Measurements from ENCODE around the gene SLC2A4. TPM values are rescaled to one million over a fixed set of nuclear protein-coding genes. Genes with fewer than 3 reads are reported as not detected.

Gene SLC2A4
- polyA plus RNA-seq, 4 donors = 1.5 to 2.8 (median 1.9) TPM

DNA sequence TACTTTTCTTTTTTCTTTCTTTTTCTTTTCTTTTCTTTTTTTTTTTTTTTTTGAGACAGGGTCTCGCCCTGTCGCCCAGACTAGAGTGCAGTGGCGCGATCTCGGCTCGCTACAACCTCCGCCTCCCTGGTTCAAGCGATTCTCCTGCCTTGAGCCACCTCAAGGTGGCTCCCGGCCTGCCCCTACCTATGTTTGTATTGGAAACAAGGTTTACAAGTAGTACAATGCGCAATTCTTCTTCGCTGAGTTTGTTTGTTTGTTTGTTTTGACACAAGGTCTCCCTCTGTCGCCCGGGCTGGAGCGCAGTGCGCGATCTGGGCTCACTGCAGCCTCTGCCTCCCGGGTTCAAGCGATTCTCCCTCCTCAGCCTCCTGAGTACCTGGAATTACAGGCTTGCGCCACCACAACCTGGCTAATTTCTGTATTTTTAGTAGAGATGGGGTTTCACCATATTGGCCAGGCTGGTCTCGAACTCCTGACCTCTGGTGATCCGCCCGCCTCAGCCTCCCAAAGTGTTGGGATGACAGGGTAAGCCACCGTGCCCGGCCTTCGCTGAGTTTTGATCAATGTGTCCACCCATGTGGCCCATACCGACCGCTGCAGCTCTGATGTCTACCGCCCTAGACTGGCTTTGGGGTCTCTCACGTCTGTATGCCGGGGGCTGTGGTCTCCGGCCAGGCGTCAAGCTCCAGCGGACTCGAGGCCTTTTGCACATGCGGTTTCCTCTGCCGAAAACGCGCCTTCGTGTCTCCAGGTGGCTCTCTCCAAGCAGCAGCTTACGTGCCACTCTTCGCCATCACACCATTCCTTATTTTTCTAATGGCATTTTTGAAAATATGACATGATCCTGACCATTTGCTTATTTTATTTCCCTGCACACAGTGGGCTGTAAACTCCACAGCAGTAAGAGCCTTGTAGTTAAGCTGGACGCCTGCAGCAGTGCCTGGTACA lies 14.0 kb downstream of the SLC2A4 start:
- DNase-seq (ENCODE audit: low read depth in 4 of 4, low spot score in 3 of 4) = no peak

DNA sequence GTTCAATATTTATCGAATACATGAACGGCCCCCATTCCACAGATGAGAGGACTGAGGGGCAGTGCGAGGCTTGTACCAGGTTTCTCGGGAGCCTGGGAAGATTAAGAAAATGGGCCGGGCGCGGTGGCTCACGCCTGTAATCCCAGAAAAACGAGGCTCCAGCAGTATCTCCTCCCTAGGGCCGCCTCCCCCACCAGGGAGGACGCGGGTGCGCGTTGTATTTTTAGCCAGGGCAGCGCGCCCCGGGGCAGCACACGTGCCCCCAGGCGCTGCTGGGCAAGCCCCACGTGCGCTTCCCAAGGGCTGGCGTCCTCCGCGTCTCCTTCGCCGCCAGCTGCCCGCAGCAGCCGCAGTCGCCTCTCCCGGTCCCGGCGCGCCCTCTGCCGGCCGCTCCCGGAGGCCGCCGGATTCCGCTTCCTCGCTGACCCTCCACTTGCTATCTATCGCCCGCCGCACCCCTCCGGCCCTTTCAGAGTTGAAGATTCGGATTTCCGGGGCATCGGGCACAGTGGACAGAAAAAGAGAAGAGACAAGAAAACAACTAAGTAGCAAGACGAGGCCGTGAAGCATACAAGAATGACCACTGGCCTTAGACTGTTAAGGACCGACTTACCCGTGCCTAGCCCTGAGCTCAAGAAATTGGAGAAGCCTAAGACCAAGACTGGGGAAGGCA lies 14.8 kb downstream of the SLC2A4 start:
- DNase-seq (ENCODE audit: low read depth in 4 of 4, low spot score in 3 of 4) = peak in 1 of 4 donors; percentile 48

DNA sequence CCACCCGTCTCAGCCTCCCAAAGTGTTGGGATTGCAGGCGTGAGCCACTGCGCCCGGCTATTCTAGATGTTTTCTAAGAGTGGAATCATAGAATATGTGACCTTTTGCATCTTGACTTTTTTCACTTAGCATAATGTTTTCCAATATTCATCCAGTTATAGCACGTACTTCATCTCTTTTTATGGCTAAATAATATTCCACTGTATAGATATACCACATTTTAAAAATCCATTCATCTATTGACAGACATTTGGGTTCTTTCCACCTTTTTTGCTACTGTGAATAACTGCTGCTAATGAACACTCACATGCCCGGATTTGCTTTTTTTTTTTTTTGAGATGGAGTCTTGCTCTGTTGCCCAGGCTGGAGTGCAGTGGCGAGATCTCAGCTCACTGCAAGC lies 22.7 kb downstream of the SLC2A4 start:
- DNase-seq (ENCODE audit: low read depth in 4 of 4, low spot score in 3 of 4) = no peak

DNA sequence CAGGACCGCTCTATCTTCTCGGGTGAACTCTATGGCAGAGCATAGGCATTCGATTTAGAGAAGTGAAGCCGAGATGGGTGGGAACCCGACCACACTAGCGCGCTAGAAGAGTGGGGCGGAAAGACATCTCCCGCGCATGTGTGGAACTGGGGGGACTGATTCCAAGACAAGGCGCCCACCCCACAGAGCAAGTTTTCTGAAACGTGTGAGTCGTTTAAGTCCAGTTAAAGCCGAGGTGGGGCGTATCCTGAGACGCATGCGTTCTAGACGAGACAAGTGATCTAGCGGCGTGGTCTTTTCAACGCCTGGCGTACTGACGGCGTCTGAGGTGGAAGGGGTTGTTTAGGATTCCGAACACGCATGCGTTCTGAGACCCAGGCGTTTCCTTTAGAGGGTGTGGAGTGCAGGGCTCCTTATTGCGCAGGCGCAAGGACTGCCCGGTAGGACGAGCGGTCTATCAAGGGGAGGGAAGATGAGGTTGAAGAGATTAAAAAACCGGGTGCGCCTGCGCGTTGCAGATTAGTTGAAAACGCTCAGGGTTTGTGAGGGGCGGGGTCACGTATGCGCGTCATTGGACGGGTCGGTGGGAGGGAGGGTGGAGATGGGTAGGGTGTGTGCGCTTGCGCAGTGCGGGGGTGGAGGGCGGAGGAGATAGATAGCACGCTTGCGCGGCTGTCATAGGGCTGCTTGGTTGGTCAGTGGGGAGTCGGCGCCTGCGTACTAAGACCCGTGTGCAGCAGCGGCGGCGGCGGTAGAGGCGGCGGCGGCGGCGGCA lies 25.6 kb downstream of the SLC2A4 start, which contains the start of gene EIF5A:
Gene EIF5A, plus strand, starts transcription at position 718 of the 775 bp plus-strand sequence. CDS start 2,008 bp downstream, outside the sequence.
- DNase-seq (ENCODE audit: low read depth in 4 of 4, low spot score in 3 of 4) = peak; percentile 100

DNA sequence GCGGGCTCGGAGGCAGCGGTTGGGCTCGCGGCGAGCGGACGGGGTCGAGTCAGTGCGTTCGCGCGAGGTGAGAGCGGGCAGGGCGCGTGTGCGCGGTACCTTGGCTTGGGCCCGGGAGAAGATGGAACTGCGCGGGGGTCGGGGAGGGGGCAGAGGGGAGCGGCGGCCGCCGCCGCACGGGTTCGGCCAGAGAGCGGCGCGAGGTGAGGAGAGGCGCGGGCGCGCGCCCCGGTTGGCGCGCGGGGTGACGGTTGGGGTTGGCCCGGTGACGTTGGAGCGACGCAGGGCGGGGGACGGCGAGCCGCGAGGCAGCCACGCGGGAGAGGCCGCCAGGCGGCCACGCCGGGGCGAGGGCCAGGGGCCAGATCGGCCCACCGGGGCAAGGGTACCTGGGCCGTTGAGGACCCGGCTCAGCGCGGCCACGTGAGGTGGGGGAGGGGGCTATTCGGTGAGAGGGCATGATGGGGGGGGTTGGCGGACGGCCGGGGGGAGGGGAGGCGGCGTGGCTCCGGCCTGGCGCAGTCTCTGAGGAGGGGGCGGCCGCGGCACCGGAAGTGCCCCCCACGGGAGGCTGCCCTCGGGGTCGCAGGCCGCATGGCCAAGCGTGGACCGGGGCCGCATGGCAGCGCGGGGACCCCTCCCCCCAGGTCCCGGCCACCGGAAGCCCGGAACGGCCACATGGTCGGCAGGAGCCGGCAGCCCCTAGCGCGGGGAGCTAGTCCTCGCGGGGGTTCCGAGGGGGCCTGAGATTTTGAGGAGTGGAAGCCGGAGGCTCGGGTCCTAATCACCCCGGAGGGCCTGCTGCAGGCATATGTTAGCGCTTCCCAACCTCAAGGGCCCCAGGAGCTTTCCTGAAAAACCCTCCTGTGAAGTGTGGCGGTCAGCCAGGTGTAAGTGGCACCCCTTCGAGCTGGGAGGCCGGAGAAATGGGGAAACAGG lies 26.4 kb downstream of the SLC2A4 start:
- no peak for DNase-seq (ENCODE audit: low read depth in 4 of 4, low spot score in 3 of 4)

DNA sequence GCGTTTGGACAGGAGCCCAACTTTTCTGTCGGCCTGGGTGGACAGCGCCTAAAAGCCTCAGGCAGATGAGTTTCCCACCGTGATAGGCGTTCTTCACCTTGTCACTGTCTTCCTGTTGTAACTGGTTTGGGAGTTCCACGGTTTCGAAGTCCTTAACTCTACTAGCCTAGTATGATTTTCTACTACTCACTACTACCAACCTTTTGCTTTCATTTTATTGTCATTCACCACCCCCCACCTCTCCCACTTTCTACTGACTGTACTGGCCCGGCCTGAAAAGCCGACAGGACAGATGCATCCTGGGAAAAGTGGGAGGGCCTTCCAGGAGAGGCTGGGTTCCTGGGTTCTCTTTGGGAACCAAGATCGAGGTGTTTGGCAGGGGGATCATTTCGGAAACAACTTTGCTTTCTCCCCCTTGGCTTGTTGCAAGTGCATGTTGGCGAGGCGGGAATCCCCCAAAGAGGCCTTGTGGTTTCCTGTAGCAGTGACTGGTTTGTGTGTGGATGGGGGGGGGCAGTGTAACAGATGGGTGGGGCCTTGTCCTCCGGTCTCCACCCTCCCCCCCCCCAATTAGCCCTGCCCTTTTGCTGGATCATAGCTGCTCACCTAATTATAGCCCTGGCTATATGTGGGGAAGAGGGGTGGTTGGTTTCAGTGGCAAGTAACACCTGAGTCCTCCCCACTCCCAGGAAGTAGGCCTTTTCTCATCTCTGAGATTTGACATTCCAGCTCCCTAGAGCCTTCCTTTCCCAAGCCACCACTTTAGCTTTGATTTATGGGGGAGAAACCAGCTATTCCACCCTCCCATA lies 27.3 kb downstream of the SLC2A4 start:
- no peak for DNase-seq (ENCODE audit: low read depth in 4 of 4, low spot score in 3 of 4)

DNA sequence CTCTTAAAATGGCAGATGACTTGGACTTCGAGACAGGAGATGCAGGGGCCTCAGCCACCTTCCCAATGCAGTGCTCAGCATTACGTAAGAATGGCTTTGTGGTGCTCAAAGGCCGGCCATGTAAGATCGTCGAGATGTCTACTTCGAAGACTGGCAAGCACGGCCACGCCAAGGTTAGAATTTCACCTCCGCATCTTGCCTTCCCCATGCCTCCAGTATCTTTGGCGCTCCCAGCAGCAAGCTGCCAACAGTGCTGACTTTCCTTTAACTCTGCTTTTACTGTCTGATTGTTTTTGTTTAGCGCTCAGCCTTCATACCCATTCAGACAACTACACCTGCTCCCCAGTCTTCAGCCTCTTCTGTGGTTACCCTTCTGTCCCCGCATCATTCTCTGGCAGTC lies 28.1 kb downstream of the SLC2A4 start:
- DNase-seq (ENCODE audit: low read depth in 4 of 4, low spot score in 3 of 4) = no peak

DNA sequence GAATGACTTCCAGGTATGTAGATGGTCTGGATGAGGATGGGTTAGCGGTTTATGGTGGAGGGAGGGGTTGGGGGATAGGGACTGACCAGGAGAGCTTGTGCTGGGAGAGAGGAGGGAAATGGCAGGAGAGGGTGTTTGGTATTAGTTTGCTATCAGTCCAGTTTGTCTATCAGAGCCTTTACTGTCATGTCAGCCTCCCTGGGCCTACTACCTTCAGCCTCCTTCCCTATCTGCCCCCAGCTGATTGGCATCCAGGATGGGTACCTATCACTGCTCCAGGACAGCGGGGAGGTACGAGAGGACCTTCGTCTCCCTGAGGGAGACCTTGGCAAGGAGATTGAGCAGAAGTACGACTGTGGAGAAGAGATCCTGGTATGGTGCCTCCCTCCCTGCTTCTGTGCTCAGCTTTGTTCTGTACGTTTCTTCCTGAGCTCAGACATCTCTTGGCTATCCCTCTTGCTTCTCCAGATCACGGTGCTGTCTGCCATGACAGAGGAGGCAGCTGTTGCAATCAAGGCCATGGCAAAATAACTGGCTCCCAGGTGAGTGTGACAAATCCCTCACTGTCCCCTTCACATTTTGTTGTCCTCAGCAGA lies 29.7 kb downstream of the SLC2A4 start:
- DNase-seq (ENCODE audit: low read depth in 4 of 4, low spot score in 3 of 4) = no peak

DNA sequence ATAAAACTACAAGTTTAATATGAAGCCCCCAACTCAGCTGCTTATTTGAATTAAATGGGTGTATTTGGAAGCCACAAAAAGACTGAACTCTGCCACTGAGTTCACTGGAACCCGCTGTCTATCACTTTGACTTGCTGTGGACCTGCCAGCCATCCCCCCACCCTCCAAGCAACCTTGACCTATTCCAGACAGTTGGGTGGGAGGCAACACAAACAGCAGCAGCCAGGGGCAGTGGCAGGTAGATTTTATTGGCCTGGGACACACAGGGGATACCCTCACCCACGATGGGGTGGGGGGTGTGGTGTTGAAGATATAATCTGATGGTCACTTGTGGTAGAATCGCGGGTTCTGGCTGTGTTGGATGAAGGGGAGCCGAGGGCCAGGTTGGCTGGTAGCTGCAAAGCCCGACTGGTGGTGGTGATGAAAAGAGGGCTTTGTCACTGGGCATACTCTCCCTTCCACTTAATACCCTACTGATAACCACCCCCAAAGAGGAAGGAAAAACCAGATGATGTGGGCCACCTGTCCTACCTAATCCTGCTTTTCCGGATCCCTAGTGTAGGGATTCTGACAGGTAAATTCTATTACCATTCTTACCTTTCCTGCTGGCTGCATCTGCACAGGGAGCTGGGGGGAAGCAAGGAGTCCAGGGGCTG lies 31.0 kb downstream of the SLC2A4 start:
- no peak for DNase-seq (ENCODE audit: low read depth in 4 of 4, low spot score in 3 of 4)

DNA sequence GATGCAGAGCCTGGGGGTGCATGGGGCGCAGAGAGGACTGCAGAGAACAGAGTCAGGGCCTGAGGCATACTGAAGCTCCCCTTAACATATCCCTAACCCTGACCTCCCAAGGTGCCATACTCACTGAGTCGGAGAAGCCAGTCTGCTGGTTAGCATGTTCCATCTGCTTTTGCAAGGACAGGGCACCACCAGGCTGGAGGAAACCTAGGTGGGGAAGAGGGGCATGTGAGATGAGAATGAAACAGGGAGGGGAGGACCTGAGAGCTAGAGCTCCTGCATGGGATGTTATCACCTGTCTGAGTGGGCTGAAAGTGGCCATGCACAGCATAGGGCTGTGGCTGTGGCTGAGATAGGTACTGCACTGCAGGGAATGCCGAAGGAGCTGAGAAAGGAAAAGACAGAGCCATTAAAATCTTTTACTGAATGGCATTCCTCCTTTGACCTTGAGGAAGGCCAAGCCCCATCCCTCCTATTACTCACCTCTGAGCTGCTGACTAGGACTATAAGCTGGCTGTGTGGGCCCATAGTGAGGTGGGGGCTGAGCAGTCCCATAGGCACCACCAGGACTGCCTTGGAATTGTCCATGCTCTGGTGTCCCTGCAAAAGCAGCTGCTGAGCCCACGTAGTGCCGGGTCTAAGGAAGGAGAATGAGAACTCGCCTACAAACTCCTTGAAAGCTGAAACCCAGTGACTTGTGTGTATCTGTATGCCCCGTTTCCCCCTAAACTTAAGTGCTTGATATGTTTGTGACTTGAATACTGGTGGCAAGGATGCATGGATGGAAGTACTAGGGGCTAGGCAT lies 31.8 kb downstream of the SLC2A4 start:
- no peak for DNase-seq (ENCODE audit: low read depth in 4 of 4, low spot score in 3 of 4)

DNA sequence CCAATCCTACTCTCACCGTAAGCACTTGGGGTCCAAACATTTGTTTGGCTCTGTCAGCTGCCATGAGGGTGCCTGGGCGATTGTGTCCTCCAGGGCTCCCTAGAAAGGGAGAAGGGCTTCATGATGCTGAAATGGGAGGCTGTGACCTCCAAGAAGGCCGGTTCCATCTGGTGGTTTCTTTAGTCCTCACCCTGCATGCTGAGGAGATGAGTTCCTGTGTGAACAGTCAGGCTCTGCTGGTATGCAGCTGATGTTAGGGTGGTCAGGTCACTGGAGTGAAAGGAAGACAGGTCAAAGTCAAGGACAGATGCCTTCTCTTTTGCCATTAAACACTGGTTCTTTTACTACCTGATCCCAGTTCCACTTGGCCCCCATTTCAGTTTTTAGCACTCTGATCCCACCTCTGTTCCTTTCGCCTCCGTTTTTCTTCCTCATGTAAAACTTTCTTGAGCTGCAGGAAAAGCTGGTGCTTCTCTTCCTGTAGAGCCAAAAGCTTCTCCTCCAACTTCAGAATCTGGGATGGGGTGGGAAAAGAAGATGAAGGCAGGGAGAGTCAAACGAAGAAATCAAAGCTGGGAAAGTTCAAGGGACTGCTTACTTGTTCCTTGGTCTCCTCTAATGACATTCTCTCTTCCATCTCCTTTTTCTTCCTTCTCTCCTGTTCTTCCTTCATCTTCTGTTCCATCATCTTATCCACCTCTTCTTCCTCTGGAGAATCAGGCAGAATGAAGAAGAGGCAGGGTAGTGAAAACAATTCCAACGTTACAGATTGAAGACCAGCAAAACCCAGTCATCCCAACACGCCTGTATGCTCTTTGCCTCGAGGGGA lies 32.6 kb downstream of the SLC2A4 start:
- DNase-seq (ENCODE audit: low read depth in 4 of 4, low spot score in 3 of 4) = no peak

DNA sequence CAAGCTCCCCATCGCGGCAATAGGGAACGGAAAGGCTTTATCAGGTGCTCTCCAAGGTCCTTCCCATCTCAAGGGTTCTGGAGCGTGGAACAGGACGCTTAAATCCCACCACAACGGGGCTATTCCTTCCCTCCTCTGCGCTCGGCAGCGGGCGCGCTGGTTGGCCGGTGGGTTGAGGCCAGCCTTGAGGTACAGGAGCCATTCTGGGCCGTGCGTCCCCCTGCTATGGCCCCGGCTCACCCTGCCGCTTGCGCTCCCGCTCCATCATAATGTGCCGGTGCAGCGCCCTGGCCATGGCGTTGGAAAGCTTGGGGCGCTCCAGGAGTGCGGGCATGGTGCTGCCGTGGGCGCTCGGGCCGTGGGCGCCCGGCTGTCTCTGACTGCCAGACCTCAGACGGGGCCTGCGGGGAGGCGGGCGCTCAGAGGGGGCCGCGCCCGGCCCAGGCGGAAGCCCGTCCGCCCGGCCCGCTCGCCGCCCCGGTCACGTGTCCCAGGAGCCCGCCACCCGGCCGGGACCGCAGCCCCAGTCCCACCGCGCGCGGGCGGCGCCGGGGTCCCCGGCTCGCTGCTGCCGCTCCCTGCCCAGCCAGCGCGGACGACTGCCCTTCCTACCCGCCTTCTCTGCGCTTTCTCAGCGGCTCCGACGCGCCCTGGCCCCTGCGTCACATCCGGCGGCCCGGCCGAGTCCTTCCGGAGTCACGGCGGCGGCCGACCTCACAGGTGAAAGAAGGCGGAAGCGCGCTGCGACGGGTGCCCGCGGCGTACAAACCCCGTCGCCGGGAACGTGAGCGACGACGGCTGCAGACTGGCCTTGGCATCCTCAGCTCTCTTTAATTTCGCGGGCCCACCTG lies 33.4 kb downstream of the SLC2A4 start, which contains the start of gene GPS2:
Gene GPS2, minus strand, starts transcription at position 642 of the 851 bp plus-strand sequence. Its CDS starts 308 bp downstream, at position 334.
- peak in 3 of 4 donors; percentile 71 to 80 (median 71) for DNase-seq (ENCODE audit: low read depth in 4 of 4, low spot score in 3 of 4)

DNA sequence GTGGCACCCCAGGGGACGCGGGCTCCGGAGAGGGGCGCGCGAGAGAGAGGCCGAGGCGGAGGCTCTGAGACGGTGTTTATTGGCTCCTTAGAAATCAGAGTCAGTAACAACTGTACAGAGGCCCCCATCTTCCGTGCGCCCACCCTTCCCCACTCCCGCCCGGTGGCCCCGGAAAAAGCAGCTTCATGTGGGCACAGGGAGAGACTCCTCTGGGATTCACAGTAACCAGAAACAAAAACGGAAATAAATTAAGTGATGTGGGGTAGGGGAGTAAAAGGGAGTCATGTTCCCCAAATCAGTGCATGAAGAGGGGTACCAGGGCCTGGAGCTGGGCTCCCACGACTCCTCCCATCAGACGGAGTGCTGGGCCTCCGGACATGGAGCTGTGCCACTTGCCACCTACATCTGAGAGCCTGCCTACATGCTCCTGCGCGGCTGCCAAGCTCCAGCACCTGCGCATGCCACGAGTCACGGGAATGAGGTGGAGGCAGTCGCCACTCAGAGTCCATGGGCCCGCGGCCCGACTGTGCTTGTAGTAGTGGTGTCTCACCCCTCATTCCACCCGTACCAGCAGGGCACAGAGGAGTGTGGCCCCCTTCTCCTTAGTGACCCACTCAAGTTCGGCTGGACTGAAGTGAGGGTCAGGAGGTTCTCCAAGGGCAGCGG lies 34.2 kb downstream of the SLC2A4 start:
- no peak for DNase-seq (ENCODE audit: low read depth in 4 of 4, low spot score in 3 of 4)

DNA sequence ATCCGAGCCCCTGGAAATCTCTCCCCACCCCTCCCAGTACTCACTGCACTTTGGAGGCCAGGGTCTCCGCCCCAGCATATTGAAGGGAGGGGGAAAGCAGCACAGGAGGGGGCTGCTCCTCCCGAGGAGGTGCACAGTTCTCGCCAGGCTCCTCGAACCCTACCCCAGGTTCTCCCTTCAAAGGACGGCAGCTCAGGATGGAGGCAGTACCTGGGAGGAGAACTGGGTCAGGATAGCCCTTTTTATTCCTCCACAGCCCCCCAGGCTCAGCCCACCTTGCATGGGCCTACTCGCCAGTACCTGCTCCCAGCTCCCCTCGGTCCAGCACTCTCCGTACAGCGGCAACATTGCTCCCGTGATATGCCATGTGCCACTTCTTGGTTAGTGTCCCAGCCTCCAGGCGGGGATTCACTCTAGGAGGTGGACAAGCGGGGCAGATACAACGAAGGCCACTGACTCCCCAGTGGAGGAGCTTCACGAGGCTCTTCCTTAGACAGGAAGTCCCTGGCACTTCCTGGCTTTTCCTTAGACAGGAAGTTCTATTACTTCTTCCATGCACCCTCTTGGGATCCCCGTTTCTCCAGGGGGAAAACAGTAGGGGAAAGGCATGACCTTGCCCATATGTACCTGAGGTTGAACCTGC lies 35.8 kb downstream of the SLC2A4 start:
- DNase-seq (ENCODE audit: low read depth in 4 of 4, low spot score in 3 of 4) = no peak

Measured in left renal pelvis (tissue), 4 donors.